CD4-positive, alpha-beta T cell treated with Interleukin-12 subunit alpha and Interleukin-12 subunit beta, for 1 hour (primary cell): ENCODE results near the gene EPHB1.

Experiments
- DNase-seq: peaks from one replicate; pipeline ENCODE4 v3.0.0-alpha.2; 2020

EPHB1 gene

DNA sequence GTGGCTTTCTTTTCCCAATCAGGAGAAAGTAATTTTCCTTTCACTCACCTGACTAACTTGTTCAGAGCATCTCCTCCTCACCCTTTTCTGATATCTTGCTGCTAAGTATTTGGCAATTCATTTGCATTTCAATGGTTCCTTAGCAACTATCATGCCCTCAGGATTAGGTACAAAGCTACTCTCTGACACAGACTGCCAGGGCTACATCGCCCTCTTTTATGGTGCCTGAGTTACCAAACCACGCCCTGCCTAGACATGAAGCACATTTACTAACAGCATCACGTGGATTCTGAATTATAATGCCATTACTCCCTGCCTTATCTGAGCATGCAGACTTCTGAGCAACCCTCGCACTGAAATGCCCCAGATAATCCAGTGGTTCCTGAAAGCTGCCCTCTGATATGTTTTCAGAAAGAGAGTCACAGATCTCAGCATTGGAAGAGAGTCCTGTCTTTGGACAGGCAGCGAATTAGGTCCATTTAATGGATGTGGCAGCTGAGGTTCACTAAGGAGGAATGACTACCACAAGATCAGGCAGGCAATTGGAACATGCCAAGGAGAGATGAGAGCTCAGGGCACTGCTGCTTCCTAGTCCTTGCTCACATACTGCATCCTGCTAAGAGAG is 14.5 kb downstream of the EPHB1 start:
- no peak for DNase-seq

DNA sequence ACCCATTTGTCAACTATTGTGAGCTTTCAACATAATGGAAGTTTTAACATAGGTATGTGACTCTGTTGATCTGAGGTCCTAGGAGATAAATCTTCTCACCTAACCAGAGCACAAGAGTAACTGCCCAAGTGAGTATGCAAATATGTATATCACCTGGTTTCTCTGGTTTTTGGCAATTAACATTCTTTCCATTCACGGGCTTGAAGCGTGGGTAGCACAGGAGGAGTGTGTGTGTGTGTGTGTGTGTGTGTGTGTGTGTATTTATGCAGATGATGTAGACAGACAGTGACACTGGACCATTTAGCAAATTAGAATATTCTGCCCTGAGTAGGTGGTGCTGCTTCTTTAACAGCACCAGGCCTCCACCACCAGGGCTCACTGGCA is 15.0 kb downstream of the EPHB1 start:
- DNase-seq: no peak

DNA sequence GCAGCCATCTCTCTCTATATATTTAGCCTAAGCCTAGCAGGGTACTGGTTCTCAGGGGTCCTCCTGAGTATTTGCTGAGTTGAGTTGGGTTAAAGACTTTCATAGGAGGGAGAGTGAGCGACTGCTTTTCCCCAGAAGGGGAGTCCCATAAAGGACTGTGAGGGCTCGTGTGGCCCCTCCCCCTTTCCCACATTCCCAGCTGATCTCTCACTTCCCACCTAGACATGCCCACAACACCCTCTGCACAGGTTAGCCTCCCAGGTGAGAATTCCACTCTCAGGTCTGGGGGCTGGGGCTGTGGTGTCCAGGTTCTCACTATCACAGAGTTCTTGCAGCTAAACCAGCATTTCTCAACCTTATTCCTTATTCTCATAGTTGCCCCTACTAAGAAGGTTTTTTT is 15.8 kb downstream of the EPHB1 start:
- DNase-seq: no peak

DNA sequence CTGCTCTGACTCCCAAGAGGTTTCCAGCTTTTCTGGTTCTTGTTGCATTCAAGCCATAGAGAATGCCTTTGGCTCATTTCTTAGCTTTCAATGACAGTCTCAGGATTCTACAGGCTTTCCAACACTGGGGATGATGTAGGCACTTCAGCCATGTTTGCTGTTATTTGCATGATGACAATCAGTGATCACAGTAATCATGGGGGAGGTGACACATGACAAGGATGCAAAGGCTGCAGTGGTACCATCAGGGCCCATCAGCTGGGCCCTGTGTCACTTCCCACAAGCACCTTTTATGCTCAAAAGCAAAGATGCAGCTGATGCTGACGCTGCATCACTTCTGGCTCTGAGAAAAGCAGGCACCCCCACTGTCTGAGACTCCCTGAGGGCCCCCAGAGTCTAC is 18.6 kb downstream of the EPHB1 start:
- DNase-seq: no peak

DNA sequence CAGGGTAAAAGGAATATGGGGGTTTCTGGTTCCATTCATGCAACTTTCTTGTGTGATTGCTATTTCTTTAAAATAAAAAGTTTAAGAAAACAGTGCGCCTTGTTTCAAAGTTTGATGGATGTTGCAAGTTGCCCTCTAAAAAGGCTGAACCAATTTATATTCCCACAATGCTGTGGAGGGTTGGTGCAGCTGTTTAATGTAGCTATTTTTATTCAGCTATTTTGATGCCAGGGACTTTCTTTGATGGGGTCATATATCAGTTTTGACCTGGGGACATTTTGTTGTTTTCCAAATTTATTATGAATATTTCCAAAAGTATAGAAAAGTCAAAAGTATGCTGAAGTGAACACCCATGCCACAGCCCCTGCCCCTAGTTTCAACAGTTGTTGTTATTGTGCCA is 20.5 kb downstream of the EPHB1 start:
- DNase-seq: no peak

GRCh38 chr3:134816623-134817022 is 21.6 kb downstream of the EPHB1 start:
- DNase-seq: no peak

- DNase-seq: no peak
Observed at GRCh38 chr3:134817297-134817696, 22.2 kb downstream of the EPHB1 start.

DNA sequence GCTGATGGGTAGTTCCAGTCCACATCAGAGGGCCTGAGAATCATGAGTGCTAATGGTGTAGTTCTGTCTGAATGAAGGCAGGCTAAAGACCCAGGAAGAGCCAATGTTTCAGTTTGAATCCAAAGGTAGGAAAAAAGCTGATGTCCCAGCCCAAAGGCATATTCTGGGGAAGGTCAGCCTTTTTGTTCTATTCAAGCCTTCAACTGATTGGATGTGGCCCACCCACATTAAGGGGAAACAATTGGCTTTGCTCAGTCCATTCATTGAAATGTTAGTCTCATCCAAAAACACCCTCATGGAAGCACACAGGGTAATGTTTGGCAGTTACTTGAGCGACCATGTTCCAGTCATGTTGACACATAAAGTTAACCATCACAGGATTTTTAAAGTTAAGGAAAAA is 25.9 kb downstream of the EPHB1 start:
- no peak for DNase-seq

DNA sequence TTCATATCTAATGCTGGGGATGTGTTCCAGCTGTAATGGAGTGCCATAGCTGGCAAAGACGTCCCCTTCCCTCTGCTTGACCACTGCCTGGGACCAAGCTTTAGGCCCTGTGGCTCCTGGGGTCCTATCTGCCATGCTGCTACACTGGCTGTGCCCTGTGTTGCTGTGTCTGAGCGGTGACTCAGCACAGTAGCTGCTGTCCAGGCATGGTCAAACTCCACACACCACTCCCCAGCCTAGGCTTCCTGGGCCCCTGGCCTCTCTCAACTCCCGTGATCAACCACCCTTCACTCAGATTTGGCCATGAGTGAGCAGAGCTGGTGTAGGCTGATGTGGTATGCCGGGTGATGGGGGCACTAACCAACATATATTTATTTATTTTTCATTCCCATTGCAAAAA is 27.0 kb downstream of the EPHB1 start:
- DNase-seq: no peak

GRCh38 chr3:134823679-134824078 is 28.6 kb downstream of the EPHB1 start:
- no peak for DNase-seq

- DNase-seq: no peak
Observed at GRCh38 chr3:134824791-134825190, 29.7 kb downstream of the EPHB1 start.

DNA sequence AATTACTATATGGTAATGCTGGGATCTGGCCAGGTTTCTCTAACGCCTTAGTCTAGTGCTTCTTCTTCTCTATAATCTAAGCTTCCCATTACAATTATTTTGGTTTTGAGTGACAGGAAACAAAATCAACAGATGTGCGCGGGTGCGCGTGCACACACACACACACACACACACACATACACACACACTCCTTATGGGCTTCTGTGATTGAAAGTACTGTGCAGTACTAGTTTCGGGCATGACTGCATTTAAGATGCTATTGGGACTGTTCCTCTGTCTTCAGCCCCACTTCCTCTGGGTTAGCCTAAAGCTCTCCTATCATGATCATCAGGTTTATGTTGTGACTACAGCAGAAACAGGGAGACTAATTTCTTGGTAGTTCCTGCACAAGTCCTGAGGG is 32.2 kb downstream of the EPHB1 start:
- no peak for DNase-seq

DNA sequence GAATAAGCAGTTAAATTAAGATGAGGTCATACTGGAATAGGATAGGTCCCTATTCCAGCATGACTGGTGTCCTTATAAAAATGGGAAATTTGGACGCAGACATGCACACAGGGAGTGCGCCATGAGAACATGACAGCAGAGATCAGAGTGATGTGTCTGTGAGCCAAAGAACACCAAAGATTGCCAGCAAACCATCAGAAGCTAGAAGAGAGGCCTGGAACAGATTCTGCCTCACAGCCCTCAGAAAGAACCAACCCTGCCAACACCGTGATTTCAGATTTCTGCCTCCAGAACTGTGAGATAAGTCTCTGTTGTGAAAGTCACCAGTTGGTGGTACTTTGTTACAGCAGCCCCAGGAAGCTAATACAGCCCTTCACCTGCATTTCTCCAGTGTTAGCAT is 34.7 kb downstream of the EPHB1 start:
- DNase-seq: no peak

GRCh38 chr3:134832585-134832984 is 37.5 kb downstream of the EPHB1 start:
- no peak for DNase-seq

- DNase-seq: no peak
Observed at GRCh38 chr3:134833453-134834163, 38.5 kb downstream of the EPHB1 start.

DNA sequence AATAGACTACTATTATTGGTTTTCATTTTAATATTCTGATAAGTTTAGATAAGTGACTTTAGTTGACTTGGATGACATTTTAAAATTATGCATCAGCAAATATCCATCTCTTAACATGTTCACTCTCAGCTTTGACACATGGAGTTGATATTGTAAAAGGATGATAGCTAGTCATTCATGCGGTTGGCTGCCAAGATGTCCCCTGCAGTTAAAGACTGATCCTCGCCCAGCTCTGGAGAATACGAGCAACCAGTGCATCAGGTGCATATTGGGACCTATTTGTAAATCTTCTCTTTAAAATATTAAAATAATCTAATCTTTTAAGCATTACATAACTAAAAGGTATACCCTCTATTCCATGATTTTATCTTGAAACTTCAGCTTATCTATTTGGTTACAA is 41.9 kb downstream of the EPHB1 start:
- no peak for DNase-seq

GRCh38 chr3:134838599-134838998 is 43.5 kb downstream of the EPHB1 start:
- no peak for DNase-seq

DNA sequence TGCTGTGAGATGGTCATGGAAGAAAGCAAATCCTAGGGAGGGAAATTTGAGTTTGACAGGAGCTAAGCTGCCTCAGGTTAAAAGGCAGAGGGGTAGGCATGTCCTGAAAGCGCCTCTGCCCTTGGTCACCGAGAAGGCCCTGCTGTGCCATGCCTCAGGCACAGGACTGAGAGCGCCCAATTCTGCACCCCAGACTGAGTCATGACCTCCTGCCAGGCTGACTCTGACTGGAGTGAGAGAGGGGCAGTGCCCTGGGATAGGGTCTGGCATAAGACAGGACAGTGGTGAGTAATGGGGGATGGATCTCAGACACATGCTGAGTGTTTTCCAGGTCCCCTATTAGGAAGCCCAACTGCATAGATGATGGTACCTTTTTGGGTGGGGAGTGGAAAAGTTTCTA is 44.4 kb downstream of the EPHB1 start:
- no peak for DNase-seq

- no peak for DNase-seq
Observed at GRCh38 chr3:134839990-134840389, 44.9 kb downstream of the EPHB1 start.

GRCh38 chr3:134840459-134840858 is 45.4 kb downstream of the EPHB1 start:
- no peak for DNase-seq

DNA sequence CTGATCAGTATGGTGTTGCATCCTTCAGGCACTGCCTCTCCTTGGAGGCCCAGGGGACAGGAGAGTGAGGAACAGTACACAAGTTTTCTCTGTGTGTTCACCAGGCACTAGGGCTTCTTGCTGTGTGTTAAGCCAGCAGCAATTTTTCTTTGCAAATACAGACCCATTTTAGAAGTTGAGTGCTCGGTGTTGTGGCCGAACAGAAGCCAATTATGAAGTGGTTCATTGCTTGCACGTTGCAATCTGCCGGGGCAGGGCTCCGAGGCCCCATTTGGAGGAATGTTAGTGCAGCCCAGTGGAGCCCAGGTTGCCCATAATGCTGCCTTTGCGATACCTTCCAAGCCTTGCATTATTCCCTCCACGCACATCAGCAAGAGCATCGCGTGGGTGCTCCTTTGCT is 51.0 kb downstream of the EPHB1 start:
- no peak for DNase-seq

DNA sequence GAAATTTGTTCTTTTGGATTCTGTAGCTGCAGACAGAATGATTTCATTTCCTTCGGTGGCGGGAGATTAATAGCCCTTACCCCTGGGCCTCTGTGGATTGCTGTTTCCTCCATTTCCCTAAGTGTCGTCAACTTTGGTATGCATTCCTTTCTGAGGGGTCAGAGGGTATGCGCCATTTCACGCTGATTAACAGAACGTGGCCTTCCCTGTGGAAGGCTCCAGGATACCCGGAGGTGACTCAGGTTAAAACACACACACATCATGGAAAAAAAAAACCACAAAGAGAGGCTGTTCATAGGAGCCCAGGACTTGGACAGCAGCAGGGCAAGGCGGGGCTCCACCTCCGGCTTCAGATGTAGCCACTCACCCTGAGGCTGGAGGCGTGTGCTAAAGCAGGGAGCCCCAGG is 51.9 kb downstream of the EPHB1 start:
- DNase-seq: no peak

- no peak for DNase-seq
Observed at GRCh38 chr3:134847349-134847748, 52.3 kb downstream of the EPHB1 start.

DNA sequence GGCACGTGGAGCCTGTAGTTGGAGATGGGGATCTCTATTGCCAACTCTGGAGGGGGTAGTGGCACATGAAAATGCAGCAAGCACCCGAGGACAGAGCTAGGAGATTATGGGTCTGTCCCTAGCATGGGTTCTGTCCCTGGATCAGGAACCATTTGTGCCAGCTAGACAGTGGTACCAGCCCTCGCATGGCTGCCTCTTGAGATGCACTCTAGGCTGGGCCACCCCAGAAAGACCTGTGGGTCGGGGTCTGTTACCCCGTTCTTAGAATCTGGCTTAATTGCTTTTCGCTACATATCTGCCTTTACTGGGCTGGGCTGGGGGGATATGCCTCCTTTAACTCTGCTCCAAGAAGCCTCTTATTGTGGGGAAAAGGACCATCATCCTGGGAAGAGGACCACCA is 54.5 kb downstream of the EPHB1 start:
- DNase-seq: no peak

DNA sequence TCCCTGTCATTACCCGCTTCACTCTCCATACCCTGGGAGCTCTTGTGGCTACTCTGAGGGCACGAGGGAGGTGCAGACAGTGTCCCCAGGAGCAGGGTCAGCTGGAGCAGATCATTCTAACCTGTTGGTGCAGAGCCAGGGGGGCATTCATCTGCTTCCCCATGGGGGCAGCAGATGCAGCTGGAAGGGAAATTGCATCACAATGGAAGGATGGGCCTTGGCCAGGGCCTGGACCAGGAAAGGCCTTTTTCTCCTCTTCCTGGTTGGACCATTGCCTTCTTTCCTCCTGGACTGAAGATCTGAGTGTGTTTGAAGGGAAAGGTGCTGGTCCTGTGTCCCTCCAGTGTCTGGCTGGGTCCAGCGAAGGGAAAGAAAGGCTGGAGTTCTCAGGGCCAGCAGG is 55.7 kb downstream of the EPHB1 start:
- no peak for DNase-seq
